HG03571 (cell line): Measurements from ENCODE around the gene NPHP4.

ENCODE experiments used
- ATAC-seq: cut with Tn5 transposase; IDR thresholded peaks from one replicate; pipeline ENCODE4 v1.9.1; 2021; ENCODE audit not compliant: unreplicated experiment

The NPHP4 gene

GRCh38 chr1:5915587-5916571, 76.3 kb downstream of the NPHP4 start:
- no peak for ATAC-seq

GRCh38 chr1:5914676-5915365, 77.4 kb downstream of the NPHP4 start:
- ATAC-seq: no peak

- no peak for ATAC-seq
These were observed 78.3 kb downstream of the NPHP4 start for GRCh38 chr1:5913876-5914275.

GRCh38 chr1:5913078-5913845, 79.0 kb downstream of the NPHP4 start:
- ATAC-seq: no peak

GRCh38 chr1:5911871-5912271, 80.4 kb downstream of the NPHP4 start:
- ATAC-seq: no peak

- no peak for ATAC-seq
These were observed 81.1 kb downstream of the NPHP4 start for GRCh38 chr1:5911157-5911556.

GRCh38 chr1:5910666-5911065, 81.6 kb downstream of the NPHP4 start:
- no peak for ATAC-seq

GRCh38 chr1:5910276-5910620, 82.0 kb downstream of the NPHP4 start:
- no peak for ATAC-seq

- ATAC-seq: no peak
These were observed 82.5 kb downstream of the NPHP4 start for GRCh38 chr1:5909576-5910275.

- ATAC-seq: no peak
These were observed 83.5 kb downstream of the NPHP4 start for GRCh38 chr1:5908461-5909375.

- no peak for ATAC-seq
These were observed 84.3 kb downstream of the NPHP4 start for GRCh38 chr1:5907966-5908365.

GRCh38 chr1:5907386-5907785, 84.8 kb downstream of the NPHP4 start:
- no peak for ATAC-seq

GRCh38 chr1:5906966-5907365, 85.3 kb downstream of the NPHP4 start:
- ATAC-seq: no peak

- no peak for ATAC-seq
These were observed 86.1 kb downstream of the NPHP4 start for GRCh38 chr1:5906116-5906515.

GRCh38 chr1:5905436-5905835, 86.8 kb downstream of the NPHP4 start:
- no peak for ATAC-seq

GRCh38 chr1:5904551-5904950, 87.7 kb downstream of the NPHP4 start:
- no peak for ATAC-seq

GRCh38 chr1:5903680-5904079, 88.5 kb downstream of the NPHP4 start:
- ATAC-seq: no peak

- ATAC-seq: no peak
These were observed 89.2 kb downstream of the NPHP4 start for GRCh38 chr1:5903031-5903430.

GRCh38 chr1:5901841-5902240, 90.4 kb downstream of the NPHP4 start:
- ATAC-seq: no peak

- ATAC-seq: no peak
These were observed 91.1 kb downstream of the NPHP4 start for GRCh38 chr1:5901150-5901549.
